Naive B cell (primary cell): ENCODE data around the gene UBASH3B. TPM values are rescaled to one million over a fixed set of nuclear protein-coding genes. Genes with fewer than 3 reads are reported as not detected.
"Not testable (repeated sequence)": the region's sequence is repeated elsewhere in the genome, so short reads cannot be mapped to it uniquely, and the experiment has no call there.

ENCODE experiments used
- ATAC-seq, 2 donors: fragments of 150-1000 bp; cut with Tn5 transposase; 2 replicates each; pipeline ENCODE4 v1.10.0; 2021; ENCODE audit warnings: low read depth in 2 of 2, mild to moderate bottlenecking in 2 of 2, moderate library complexity in 2 of 2
- DNase-seq: peaks from one replicate; pipeline ENCODE4 v3.0.0; 2022
- H3K27ac Mint-ChIP-seq, 6 donors: one replicate each; pipeline ENCODE4 v1.8.0; 2020 to 2022; ENCODE audit warnings: mild to moderate bottlenecking in 6 of 6, mixed read lengths in 6 of 6, moderate library complexity in 5 of 6, inconsistent platforms in 2 of 6
- H3K27me3 Mint-ChIP-seq, 3 donors: one replicate each; pipeline ENCODE4 v1.8.0; 2021 to 2022; ENCODE audit warnings: mixed read lengths in 3 of 3, mild to moderate bottlenecking in 1 of 3
- H3K36me3 Mint-ChIP-seq, 2 donors: one replicate each; pipeline ENCODE4 v1.8.0; 2020 to 2022; ENCODE audit warnings: mixed read lengths in 2 of 2, inconsistent platforms in 1 of 2, mild to moderate bottlenecking in 1 of 2
- H3K4me1 Mint-ChIP-seq, 3 donors: one replicate each; pipeline ENCODE4 v1.8.0; 2020 to 2022; ENCODE audit warnings: mixed read lengths in 3 of 3, inconsistent platforms in 1 of 3, mild to moderate bottlenecking in 1 of 3, moderate library complexity in 1 of 3
- H3K4me3 Mint-ChIP-seq, 8 donors: one replicate each; pipeline ENCODE4 v1.8.0; 2020 to 2022; ENCODE audit warnings: mild to moderate bottlenecking in 8 of 8, mixed read lengths in 8 of 8, moderate library complexity in 8 of 8, inconsistent platforms in 2 of 8
- H3K9me3 Mint-ChIP-seq, 7 donors: one replicate each; pipeline ENCODE4 v1.8.0; 2020 to 2022; ENCODE audit warnings: mixed read lengths in 7 of 7, mild to moderate bottlenecking in 5 of 7, inconsistent platforms in 2 of 7, moderate library complexity in 1 of 7
- polyA plus RNA-seq, 6 donors: library from polyadenylated mRNA; unstranded; fragments of 300-500 nt; fragmentation: Illumina TruSeq; gene quantifications; one replicate each; pipeline ENCODE4 v1.2.3, GENCODE V29; 2021; ENCODE audit warnings: low read depth in 6 of 6

Gene UBASH3B
- polyA plus RNA-seq, 6 donors from 2014 or later, result 2.2 to 5.5 (median 3.9) TPM

DNA sequence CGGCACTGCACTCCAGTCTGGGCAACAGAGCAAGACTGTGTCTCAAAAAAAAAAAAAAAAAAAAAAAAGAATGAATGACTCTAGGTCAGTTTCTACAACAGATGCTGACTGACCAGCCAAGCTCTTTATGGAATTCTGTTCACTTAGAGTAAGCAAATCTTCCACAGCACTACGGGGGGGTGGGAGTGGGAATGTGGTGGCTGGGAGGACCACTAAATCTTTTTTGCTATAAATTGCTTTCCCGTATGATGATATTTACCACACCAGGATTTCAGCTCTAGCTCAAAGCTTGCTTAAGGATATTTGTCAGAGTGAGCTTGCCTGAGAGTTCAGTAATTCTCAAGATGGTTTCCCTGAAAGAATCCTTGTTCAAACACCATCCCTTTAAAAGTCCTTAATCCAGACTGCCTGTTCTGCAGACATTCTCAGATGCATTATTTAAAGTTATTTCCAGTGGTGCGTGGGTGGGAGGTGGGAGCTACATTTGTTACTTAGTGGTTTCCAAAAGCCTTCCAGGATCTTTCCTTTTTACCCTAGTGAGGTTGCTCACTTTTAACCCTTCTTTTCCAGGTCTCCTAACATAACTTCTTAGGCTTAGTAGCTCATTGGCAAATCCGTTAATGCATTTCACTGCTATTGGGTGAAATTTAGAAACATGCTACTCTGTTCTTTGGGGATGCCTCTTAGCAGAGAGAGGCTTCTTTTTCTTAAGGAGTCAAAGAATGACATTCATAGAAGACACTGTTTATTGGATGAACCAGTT is 65.9 kb downstream of the UBASH3B start:
- no peak for ATAC-seq
- H3K27ac Mint-ChIP-seq, result no peak overlapping the region

DNA sequence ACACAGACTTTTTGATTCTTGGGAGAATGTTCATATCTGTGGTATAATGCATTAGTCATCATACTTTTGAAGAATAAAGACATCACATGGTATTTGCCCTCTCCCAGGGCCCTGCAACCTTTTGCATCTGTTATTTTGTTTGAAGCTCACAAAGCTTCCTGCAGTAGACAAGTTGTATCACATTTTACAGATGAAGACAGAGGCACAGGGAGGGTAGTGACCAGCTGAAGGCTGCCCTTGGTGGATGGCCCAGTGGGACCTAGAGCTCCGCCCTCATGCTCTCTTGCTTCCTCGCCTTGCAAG is 66.4 kb downstream of the UBASH3B start:
- H3K36me3 Mint-ChIP-seq, result no peaks in the 10 kb centered on the region
- no peaks in the 10 kb centered on the region for H3K9me3 Mint-ChIP-seq
- no peak for DNase-seq
- H3K27ac Mint-ChIP-seq, result peak overlapping the region in 2 of 6 donors; percentile 3 to 24
- ATAC-seq, result no peak
- H3K4me1 Mint-ChIP-seq, result peaks cover 48 to 77% (median 71%) of the 10 kb centered on the region in 3 donors
- peak overlapping the region in 2 of 8 donors; percentile 16 to 63 for H3K4me3 Mint-ChIP-seq
- H3K27me3 Mint-ChIP-seq, result peaks cover 11 to 28% (median 20%) of the 10 kb centered on the region in 3 donors

More for the DNA sequence above, 65.9 kb downstream of the UBASH3B start:
- H3K4me3 Mint-ChIP-seq, result no peak overlapping the region
- H3K36me3 Mint-ChIP-seq, result no peaks in the 10 kb centered on the region
- peaks cover 51 to 77% (median 71%) of the 10 kb centered on the region in 3 donors for H3K4me1 Mint-ChIP-seq
- H3K9me3 Mint-ChIP-seq, result no peaks in the 10 kb centered on the region
- H3K27me3 Mint-ChIP-seq, result peaks cover 11 to 28% (median 20%) of the 10 kb centered on the region in 3 donors
- no peak for DNase-seq

DNA sequence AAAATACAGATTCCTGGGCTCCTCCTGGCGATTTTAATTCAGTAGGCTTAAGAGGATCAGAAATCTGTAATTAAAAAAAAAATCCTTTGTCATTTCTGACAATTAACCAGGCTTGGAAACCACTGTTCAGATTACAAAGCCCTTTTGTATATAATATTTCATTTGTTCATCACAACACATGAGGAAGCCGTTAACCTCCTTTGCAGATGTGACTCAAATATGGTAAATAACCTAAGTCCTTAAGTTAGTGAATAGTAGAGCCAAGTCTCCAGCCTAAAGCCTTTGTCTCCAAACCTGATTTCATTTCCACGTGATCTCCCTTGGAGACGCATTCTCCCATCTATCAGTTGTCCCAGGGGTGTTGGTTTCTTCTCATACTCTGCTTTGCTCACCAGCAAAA is 67.6 kb downstream of the UBASH3B start:
- no peaks in the 10 kb centered on the region for H3K9me3 Mint-ChIP-seq
- H3K4me1 Mint-ChIP-seq, result peaks cover 50 to 76% (median 68%) of the 10 kb centered on the region in 3 donors
- ATAC-seq (no peak), DNase-seq (no peak)
- no peak overlapping the region for H3K4me3 Mint-ChIP-seq
- peaks cover 11 to 28% (median 20%) of the 10 kb centered on the region in 3 donors for H3K27me3 Mint-ChIP-seq
- peak overlapping the region in 1 of 6 donors; percentile 29 for H3K27ac Mint-ChIP-seq
- H3K36me3 Mint-ChIP-seq, result no peaks in the 10 kb centered on the region

DNA sequence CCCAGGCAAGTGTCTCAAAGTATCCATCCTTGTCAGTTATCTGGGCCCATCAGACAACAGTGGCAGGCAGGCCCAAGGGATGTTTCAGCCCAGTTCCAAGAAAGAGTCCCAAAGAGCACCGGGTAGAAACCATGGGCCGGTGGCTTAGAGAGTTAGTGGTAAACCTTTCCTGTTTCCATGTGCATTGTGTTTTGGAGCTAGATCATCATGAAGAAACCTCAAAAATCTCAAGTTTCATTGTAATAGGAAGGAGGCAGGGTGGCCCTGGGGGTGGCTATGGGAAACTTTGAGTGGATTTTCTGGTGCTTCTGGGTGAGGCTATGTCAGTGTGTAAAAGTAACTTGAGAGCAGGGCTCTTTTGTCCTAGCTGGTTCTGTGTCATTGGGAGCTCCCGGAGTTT is 68.1 kb downstream of the UBASH3B start:
- Mint-ChIP-seq H3K36me3 (no peaks in the 10 kb centered on the region), H3K27ac (peak overlapping the region in 1 of 6 donors; percentile 29), H3K9me3 (no peaks in the 10 kb centered on the region), H3K4me1 (peaks cover 49 to 76% (median 67%) of the 10 kb centered on the region in 3 donors), H3K4me3 (no peak overlapping the region), H3K27me3 (peaks cover 11 to 28% (median 20%) of the 10 kb centered on the region in 3 donors)
- no peak for ATAC-seq
- DNase-seq, result no peak

DNA sequence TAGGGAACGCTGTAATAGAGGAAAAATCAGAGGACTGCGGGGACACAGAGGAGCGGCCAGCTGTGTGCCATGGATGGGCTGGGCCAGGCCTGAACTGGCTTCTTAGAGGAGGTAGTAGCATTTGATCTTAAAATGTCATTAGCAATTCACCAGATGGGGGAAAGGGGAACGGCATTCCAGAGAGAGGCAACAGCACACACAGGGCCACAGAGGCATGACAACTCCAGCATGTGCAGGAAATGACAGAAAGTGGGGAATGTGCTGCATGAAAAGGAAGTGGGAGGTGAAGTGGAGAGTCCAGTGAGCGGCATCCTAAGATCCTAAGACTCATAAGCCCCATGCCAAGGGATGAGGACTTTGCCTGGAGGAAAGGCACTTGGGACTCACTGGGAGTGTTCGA is 69.0 kb downstream of the UBASH3B start:
- DNase-seq, result no peak
- Mint-ChIP-seq H3K27me3 (peaks cover 11 to 28% (median 20%) of the 10 kb centered on the region in 3 donors), H3K4me3 (peak overlapping the region in 1 of 8 donors; percentile 29), H3K4me1 (peaks cover 52 to 74% (median 69%) of the 10 kb centered on the region in 3 donors), H3K9me3 (no peaks in the 10 kb centered on the region), H3K27ac (peak overlapping the region in 2 of 6 donors; percentile 29 to 61), H3K36me3 (no peaks in the 10 kb centered on the region)
- ATAC-seq, result no peak

DNA sequence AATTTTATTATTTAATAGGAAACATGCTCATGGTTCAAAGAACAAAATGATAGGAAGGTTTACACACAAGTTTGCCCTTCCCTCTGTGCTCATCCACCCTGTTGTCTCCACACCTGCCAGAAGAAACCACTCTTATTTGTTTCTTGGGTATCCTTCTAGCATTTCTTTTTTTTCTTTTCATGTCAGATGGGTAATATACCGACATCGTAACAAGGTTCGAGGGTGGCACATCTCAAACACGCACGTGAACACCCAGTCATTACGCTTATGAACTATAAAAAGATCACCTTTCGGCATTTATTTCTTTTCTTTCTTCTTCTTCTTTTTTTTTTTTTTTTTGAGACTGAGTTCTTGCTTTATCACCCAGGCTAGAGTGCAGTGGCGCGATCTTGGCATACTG is 70.5 kb downstream of the UBASH3B start:
- peak overlapping the region; percentile 17 to 92 (median 87) for H3K4me3 Mint-ChIP-seq
- peak; percentile 62 to 65 for ATAC-seq
- H3K9me3 Mint-ChIP-seq, result no peaks in the 10 kb centered on the region
- peaks cover 45 to 60% (median 60%) of the 10 kb centered on the region in 3 donors for H3K4me1 Mint-ChIP-seq
- peak; percentile 49 for DNase-seq
- no peaks in the 10 kb centered on the region for H3K36me3 Mint-ChIP-seq
- H3K27ac Mint-ChIP-seq, result peak overlapping the region in 3 of 6 donors; percentile 65 to 89 (median 72)
- peaks cover 0 to 18% (median 13%) of the 10 kb centered on the region in 3 donors for H3K27me3 Mint-ChIP-seq

DNA sequence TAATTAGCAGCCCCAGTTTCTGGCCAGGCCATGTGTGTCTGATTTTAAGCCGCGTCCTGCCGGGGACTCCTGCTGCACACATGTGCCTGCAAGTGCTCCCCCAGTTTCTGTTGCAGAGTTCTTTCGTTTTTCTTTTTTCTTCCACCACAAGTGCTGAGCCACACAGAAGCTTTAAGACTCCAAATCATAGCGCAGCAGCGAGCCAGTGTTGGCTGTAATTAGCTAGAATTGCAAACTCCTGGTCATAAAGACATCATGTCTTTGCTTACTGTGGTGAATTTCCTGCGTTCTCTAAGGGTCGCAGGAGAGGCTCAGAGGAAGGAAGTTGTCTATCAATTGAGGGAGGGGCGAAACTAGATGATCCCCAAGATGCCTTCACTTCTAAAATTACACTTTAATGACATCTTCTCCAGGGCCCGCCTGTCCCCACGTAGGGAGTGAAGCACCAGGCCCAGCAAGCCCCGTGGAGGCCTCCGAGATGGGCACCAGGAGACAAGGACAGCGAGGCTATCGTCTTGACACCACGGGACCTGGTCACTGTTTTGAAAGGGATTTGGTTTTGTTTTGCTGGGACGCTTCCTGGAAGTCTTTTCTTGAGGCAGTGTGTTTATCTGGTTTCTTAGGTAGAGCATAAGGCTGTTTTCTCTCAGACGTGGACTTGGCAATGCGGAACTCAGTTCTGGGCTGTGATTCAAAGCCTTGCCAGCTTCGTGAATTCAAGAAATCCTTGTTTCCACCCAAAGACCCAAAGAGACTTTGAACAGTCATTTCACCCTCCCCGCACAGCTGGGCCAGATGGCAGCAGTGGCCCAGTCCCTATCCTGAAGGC is 71.8 kb downstream of the UBASH3B start:
- no peaks in the 10 kb centered on the region for H3K36me3 Mint-ChIP-seq
- H3K27me3 Mint-ChIP-seq, result peaks cover 0 to 18% (median 16%) of the 10 kb centered on the region in 3 donors
- ATAC-seq (peak; percentile 39 to 53), DNase-seq (no peak)
- peak overlapping the region; percentile 62 to 92 (median 88) for H3K4me3 Mint-ChIP-seq
- peak overlapping the region; percentile 61 to 98 (median 86) for H3K27ac Mint-ChIP-seq
- no peaks in the 10 kb centered on the region for H3K9me3 Mint-ChIP-seq
- H3K4me1 Mint-ChIP-seq, result peaks cover 41 to 60% (median 54%) of the 10 kb centered on the region in 3 donors

DNA sequence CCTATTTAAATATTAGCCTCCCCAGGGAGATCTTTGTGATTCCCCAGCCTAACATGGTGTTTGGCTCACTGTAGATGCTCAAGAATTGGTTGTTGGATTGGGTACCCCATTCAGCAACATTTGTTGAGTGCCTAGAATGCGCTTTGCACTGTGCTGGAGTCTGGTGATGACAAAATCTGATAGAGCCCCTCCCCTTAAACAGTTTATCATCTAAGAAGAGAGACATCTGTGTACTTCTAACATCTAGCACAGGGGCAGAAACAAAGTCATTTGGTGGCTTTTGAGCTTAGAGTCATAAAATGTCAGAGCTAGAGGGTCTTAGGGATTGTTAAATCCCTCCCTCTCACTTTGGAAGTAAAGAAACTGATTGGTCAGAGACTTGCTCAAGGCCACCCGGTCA is 73.0 kb downstream of the UBASH3B start:
- ATAC-seq (peak in 1 of 2 donors; percentile 12), DNase-seq (no peak)
- no peaks in the 10 kb centered on the region for H3K9me3 Mint-ChIP-seq
- H3K27ac Mint-ChIP-seq, result peak overlapping the region in 4 of 6 donors; percentile 16 to 82 (median 31)
- H3K4me1 Mint-ChIP-seq, result peaks cover 35 to 59% (median 53%) of the 10 kb centered on the region in 3 donors
- H3K4me3 Mint-ChIP-seq, result peak overlapping the region in 1 of 8 donors; percentile 25
- no peaks in the 10 kb centered on the region for H3K36me3 Mint-ChIP-seq
- peaks cover 0 to 12% (median 12%) of the 10 kb centered on the region in 3 donors for H3K27me3 Mint-ChIP-seq

DNA sequence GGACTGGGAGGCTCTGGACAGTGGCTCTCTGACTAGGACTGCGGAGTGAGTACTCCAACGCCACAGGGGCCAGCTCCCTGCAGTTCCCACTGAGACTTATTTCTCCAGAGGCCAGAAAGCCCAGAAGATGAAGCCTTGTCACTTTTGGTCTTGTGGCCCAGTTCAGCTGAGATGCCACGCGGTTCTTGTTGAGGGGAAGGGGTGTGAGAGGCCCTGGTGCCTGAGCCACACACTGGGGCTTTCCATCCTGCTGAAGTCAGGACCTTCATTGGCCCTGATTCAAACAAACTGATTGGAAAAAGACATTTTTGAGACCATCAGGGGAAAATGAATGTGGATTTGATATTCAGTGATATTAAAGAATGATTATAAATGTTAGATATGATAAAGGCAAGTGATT is 73.6 kb downstream of the UBASH3B start:
- H3K27ac Mint-ChIP-seq, result peak overlapping the region in 2 of 6 donors; percentile 35 to 82
- H3K9me3 Mint-ChIP-seq, result no peaks in the 10 kb centered on the region
- no peaks in the 10 kb centered on the region for H3K36me3 Mint-ChIP-seq
- ATAC-seq (no peak), DNase-seq (no peak)
- H3K4me1 Mint-ChIP-seq, result peaks cover 35 to 58% (median 50%) of the 10 kb centered on the region in 3 donors
- H3K4me3 Mint-ChIP-seq, result peak overlapping the region in 1 of 8 donors; percentile 16
- H3K27me3 Mint-ChIP-seq, result peaks cover 0 to 8% (median 8%) of the 10 kb centered on the region in 3 donors

DNA sequence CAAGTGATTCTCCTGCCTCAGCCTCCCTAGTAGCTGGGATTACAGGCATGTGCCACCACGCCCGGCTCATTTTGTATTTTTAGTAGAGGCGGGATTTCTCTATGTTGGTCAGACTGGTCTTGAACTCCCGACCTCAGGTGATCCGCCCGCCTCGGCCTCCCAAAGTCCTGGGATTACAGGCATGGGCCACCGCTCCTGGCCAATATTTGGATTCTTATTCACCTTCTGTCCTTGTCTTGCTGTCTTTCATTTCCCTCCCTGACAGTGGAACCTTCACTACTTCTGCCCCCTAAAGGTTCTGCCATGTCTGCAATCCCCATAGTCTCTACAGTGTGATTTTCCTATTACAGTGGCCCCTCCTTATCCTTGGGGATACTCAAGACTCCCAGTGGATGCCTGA is 75.2 kb downstream of the UBASH3B start:
- Mint-ChIP-seq H3K4me1 (peaks cover 31 to 53% (median 44%) of the 10 kb centered on the region in 3 donors), H3K27ac (peak overlapping the region in 2 of 6 donors; percentile 10 to 40)
- not testable (repeated sequence) for H3K36me3 Mint-ChIP-seq, ATAC-seq, H3K4me3 Mint-ChIP-seq, DNase-seq, H3K9me3 Mint-ChIP-seq, H3K27me3 Mint-ChIP-seq

DNA sequence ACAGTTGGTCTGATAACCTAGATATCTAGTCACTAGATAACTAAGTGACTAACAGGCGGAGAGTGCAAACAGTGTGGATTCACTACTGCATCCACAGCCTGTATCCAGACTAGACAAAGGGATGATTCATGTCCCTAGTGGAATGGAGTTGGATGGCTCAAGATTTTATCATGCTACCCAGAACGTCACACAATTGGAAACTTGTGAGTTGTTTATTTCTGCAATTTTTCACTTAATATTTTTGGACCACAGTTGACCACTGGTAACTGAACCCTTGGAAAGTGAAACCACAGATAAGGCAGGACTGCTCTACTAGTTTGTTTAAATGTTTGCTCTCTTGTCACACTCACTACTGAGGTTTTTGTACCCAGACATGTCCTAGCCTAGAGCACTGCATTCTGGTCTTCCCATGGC is 76.0 kb downstream of the UBASH3B start:
- DNase-seq (no peak), ATAC-seq (no peak)
- Mint-ChIP-seq H3K9me3 (no peaks in the 10 kb centered on the region), H3K4me3 (no peak overlapping the region), H3K27me3 (peaks cover 0 to 3% (median 0%) of the 10 kb centered on the region in 3 donors), H3K36me3 (no peaks in the 10 kb centered on the region), H3K27ac (no peak overlapping the region), H3K4me1 (peaks cover 28 to 45% (median 36%) of the 10 kb centered on the region in 3 donors)

DNA sequence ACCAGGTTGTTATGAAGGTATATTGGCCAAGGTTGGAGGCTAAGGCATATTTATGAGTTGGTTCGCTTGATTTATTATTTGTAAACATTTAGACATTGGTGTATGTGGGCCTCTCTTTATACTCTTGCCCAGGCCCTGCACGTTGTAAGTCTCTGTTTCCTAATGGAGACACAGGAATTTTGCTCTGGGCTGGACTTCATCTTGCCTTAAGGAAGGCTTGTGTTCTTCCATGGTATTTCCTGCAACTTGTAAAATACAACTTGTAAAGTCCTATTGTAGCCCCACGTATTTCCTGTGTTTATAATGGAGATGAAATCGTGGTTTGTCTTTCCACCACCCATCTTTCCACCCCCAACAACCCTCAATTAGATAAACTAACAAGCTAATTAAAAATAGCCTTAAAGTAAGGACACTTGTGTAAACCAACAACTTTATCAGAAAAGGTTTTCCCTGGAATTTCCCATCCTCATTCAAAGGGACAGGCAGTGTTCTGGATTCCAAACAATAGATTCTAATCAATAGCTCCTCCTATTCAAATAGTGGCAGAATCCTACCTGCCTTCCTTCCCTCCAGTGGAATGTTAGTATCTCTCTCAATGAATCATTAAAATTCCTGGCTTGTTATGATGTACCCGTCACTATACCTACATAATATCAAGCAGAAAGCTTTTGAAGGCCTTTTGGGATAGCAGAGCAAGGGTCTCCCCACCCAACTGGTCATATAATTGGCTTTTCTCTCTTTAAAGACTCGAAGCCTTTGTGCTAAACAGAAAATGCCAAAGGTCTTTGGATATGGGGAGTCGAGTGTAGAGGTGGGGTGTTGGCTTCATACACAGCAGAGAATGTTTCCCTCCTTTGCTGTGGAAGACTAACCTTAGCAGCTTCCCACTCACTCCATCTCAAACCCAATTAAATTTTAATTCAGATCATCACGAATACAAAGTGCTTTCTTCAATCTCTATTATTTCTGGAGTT is 77.1 kb downstream of the UBASH3B start:
- H3K4me1 Mint-ChIP-seq, result peaks cover 19 to 34% (median 25%) of the 10 kb centered on the region in 3 donors
- H3K36me3 Mint-ChIP-seq, result no peaks in the 10 kb centered on the region

More for the DNA sequence above, 77.1 kb downstream of the UBASH3B start:
- no peak overlapping the region for H3K27ac Mint-ChIP-seq
- no peak for DNase-seq
- no peak overlapping the region for H3K4me3 Mint-ChIP-seq
- H3K9me3 Mint-ChIP-seq, result no peaks in the 10 kb centered on the region
- no peak for ATAC-seq
- H3K27me3 Mint-ChIP-seq, result peaks cover 0 to 3% (median 0%) of the 10 kb centered on the region in 3 donors
